ENCODE measurements around the gene SLAMF9. TPM values are rescaled to one million over a fixed set of nuclear protein-coding genes. Genes with fewer than 3 reads are reported as not detected.

SLAMF9 gene
- polyA plus RNA-seq, 2 of the 4 experiments (the other 2 are of a cell fraction), result 0.22 to 0.25 TPM

DNA sequence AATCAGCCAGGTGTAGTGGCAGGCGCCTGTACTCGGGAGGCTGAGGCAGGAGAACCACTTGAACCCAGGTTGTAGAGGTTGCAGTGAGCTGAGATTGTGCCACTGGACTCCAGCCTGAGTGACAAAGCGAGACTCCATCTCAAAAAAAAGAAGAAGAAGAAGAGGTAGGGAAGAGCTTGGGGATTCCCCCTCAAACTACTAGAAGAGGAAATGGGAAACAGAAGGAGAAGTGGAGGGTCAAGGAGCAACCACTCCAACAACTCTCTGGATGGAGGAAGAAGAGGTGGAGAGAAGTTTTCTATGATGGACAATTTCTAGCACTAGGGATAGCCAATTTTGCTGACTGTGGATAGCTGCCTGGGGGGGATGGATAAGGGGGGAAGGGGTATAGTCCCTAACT is 14.9 kb upstream of the SLAMF9 start (continued):
- no peak for TF ChIP-seq NFE2L2 (conservative IDR thresholded peaks at IDR 0.05; ENCODE audit: low read length)
- TF ChIP-seq TP53 (CRISPR knock-in tag; IDR thresholded peaks at IDR 0.05), result no peak
- no peak for TF ChIP-seq GATA3 (IDR thresholded peaks at IDR 0.05; ENCODE audit: borderline replicate concordance)
- TF ChIP-seq JUNB (IDR thresholded peaks at IDR 0.05), result no peak
- TF ChIP-seq MAZ (IDR thresholded peaks at IDR 0.05; ENCODE audit: borderline replicate concordance, low read depth, low read length), result no peak
- TF ChIP-seq BHLHE40 (IDR thresholded peaks at IDR 0.05; ENCODE audit: low read depth, low read length), result no peak
- TF ChIP-seq POLR2AphosphoS2 (conservative IDR thresholded peaks at IDR 0.05; ENCODE audit: low read length), result no peak

- Histone ChIP-seq H3K9me3 (peaks cover 3% of the 10 kb centered on the region; the same call in 1 of the 3 replicates), H3K27ac (no peak overlapping the region), H3K4me1 (no peaks in the 10 kb centered on the region; the same call in 2 of the 3 replicates), H3K4me2 (no peak overlapping the region), H3K4me3 (no peak overlapping the region)
- no peak for DNase-seq (ENCODE audit: low read depth in 1 of 2, low spot score in 1 of 2)
- TF ChIP-seq MAX (IDR thresholded peaks at IDR 0.05) (no peak), BHLHE40 (IDR thresholded peaks at IDR 0.05; ENCODE audit: low read depth, low read length) (no peak), E2F6 (IDR thresholded peaks at IDR 0.05; ENCODE audit: borderline replicate concordance, low read depth) (no peak), NFE2L2 (conservative IDR thresholded peaks at IDR 0.05; ENCODE audit: low read length) (no peak), EHF (CRISPR knock-in tag; IDR thresholded peaks at IDR 0.05) (no peak), ZSCAN20 (CRISPR knock-in tag; IDR thresholded peaks at IDR 0.05) (no peak), HOXB13 (CRISPR knock-in tag; IDR thresholded peaks at IDR 0.05; ENCODE audit: low read depth) (no peak), CHD4 (IDR thresholded peaks at IDR 0.05; ENCODE audit: borderline replicate concordance) (no peak), RNF2 (IDR thresholded peaks at IDR 0.05; ENCODE audit: borderline replicate concordance, low read depth) (no peak), CHD2 (IDR thresholded peaks at IDR 0.05; ENCODE audit: low read length, partially characterized antibody) (no peak), TFCP2L1 (CRISPR knock-in tag; IDR thresholded peaks at IDR 0.05) (no peak), PHF8 (IDR thresholded peaks at IDR 0.05; ENCODE audit: borderline replicate concordance, low read depth) (no peak), FOXS1 (CRISPR knock-in tag; IDR thresholded peaks at IDR 0.05) (no peak), ATOH8 (CRISPR knock-in tag; IDR thresholded peaks at IDR 0.05; ENCODE audit: low read depth) (no peak), KDM1A (IDR thresholded peaks at IDR 0.05; ENCODE audit: low read depth) (no peak)
- TF ChIP-seq, protein P1, sequence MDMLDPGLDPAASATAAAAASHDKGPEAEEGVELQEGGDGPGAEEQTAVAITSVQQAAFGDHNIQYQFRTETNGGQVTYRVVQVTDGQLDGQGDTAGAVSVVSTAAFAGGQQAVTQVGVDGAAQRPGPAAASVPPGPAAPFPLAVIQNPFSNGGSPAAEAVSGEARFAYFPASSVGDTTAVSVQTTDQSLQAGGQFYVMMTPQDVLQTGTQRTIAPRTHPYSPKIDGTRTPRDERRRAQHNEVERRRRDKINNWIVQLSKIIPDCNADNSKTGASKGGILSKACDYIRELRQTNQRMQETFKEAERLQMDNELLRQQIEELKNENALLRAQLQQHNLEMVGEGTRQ (IDR thresholded peaks at IDR 0.05), result no peak
- TF ChIP-seq, protein P2, sequence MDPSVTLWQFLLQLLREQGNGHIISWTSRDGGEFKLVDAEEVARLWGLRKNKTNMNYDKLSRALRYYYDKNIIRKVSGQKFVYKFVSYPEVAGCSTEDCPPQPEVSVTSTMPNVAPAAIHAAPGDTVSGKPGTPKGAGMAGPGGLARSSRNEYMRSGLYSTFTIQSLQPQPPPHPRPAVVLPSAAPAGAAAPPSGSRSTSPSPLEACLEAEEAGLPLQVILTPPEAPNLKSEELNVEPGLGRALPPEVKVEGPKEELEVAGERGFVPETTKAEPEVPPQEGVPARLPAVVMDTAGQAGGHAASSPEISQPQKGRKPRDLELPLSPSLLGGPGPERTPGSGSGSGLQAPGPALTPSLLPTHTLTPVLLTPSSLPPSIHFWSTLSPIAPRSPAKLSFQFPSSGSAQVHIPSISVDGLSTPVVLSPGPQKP (IDR thresholded peaks at IDR 0.05; ENCODE audit: low read depth, low read length), result no peak
- WGBS (ENCODE audit: missing lambda C conversion rate), result 32% methylated on average over 2 of the region's 2 CpGs
- ATAC-seq, result peak; percentile 34 to 35; a peak in 3 of 6 replicates
- no peak for FAIRE-seq
- ChIA-PET CTCF (interaction anchor here (0.5 to 1.4 kb wide), 2 partner anchors 29 to 572 kb away, joined by 3 read pairs; no protein-coding TSS in a partner anchor), POLR2A (no interaction called here)
Observed at GRCh38 chr1:159965263-159965662, 11.2 kb upstream of the SLAMF9 start.

DNA sequence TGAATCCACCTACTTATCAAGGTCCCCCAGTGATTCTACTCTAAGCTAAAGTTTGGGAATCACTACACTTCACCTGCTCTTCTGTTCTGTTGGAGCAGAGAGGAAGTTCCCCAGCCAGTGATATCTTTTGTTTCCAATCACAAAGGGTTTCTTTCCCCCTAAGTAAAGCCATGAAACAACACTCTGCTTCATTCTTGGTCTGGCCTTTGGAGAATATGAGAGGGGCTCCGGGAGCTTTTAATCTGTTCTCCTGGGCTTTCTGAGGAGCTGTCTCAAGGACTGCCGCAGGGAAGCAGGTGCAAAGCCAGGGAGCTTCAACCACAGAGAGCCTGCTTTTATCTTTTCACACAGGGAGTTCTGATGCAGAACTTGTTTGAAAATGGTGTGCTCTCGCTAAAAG is 10.1 kb upstream of the SLAMF9 start:
- Histone ChIP-seq H3K9me3 (peaks cover 3% of the 10 kb centered on the region; the same call in 1 of the 3 replicates), H3K4me2 (no peak overlapping the region), H3K4me3 (no peak overlapping the region), H3K27ac (no peak overlapping the region), H3K4me1 (no peaks in the 10 kb centered on the region)
- WGBS (ENCODE audit: missing lambda C conversion rate), result 55% methylated on average over 3 of the region's 3 CpGs
- ChIA-PET CTCF (interaction anchor here (0.8 to 2.8 kb wide), 3 partner anchors 28 to 73 kb away, joined by 3 to 24 read pairs (median 3); no protein-coding TSS in a partner anchor), POLR2A (no interaction called here)
- FAIRE-seq, result no peak
- no peak for ATAC-seq
- DNase-seq (ENCODE audit: low read depth in 1 of 2, low spot score in 1 of 2), result no peak
- TF ChIP-seq E2F6 (IDR thresholded peaks at IDR 0.05; ENCODE audit: borderline replicate concordance, low read depth), result no peak
- no peak for TF ChIP-seq JUNB (IDR thresholded peaks at IDR 0.05)
- TF ChIP-seq HEYL (CRISPR knock-in tag; IDR thresholded peaks at IDR 0.05), result no peak
- TF ChIP-seq MAX (IDR thresholded peaks at IDR 0.05), result no peak
- TF ChIP-seq CBX8 (IDR thresholded peaks at IDR 0.05), result no peak
- TF ChIP-seq, protein P2 (IDR thresholded peaks at IDR 0.05; ENCODE audit: low read depth, low read length), result no peak
- TF ChIP-seq EP300 (IDR thresholded peaks at IDR 0.05), result no peak
- no peak for TF ChIP-seq SMC3 (IDR thresholded peaks at IDR 0.05)
- no peak for TF ChIP-seq MAZ (IDR thresholded peaks at IDR 0.05; ENCODE audit: borderline replicate concordance, low read depth, low read length)
- TF ChIP-seq NFE2L2 (conservative IDR thresholded peaks at IDR 0.05; ENCODE audit: low read length), result no peak
- no peak for TF ChIP-seq CHD4 (IDR thresholded peaks at IDR 0.05; ENCODE audit: borderline replicate concordance)
- TF ChIP-seq HES2 (IDR thresholded peaks at IDR 0.05), result no peak
- TF ChIP-seq HOXA7 (CRISPR knock-in tag; IDR thresholded peaks at IDR 0.05), result no peak
- TF ChIP-seq ZC3H11A (IDR thresholded peaks at IDR 0.05), result no peak

Data from A549 (cell line).